ENCODE measurements around the gene C11orf71. TPM values are rescaled to one million over a fixed set of nuclear protein-coding genes. Genes with fewer than 3 reads are reported as not detected.

C11orf71 gene
- total RNA-seq, 3 donors from 2014 or later: 7.9 to 13.2 (median 10.2) TPM

DNA sequence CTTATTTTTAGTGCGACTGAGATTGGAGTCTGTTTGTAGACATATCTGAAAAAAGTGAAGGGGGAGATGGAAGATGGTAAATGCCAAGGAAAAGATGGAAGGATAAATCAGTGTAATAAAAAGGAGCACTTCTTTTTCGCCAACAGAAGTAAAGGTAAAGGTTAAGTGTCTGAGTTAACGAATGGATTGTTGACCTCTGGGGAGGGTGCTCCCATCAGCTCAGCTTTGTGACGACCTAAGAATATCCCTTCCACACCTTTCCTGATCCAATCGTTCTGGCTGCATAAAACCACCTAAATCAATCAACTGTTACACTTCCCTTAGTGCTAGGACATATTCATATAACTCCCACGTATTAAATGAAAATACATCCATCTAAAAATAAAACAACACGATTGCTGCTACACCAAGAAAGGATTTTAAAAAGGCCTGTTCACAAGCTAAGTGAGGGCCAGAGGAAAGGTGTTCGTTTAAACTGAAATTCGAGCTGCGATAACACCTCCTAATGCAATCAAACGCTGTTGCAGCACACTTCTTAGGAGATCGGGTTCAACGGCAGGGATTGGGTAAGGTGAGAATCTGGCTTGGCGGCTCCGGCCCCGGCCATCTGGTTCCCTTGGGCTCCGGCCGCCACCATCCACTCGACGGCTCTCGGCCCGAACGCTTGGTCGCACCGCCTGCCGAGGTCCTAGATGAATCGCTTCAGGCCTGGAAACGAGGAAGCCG, 658 bp downstream of the C11orf71 start:
- Histone ChIP-seq H3K9me3 (no peaks in the 10 kb centered on the region), H3K4me3 (peak overlapping the region; percentile 56 to 71 (median 70)), H3K4me1 (no peaks in the 10 kb centered on the region), H3K36me3 (no peaks in the 10 kb centered on the region), H3K27me3 (no peaks in the 10 kb centered on the region), H3K27ac (peak overlapping the region; percentile 98 to 99)
- peak; percentile 46 to 63 for DNase-seq (ENCODE audit: low spot score in 2 of 2)
- TF ChIP-seq, protein P1, sequence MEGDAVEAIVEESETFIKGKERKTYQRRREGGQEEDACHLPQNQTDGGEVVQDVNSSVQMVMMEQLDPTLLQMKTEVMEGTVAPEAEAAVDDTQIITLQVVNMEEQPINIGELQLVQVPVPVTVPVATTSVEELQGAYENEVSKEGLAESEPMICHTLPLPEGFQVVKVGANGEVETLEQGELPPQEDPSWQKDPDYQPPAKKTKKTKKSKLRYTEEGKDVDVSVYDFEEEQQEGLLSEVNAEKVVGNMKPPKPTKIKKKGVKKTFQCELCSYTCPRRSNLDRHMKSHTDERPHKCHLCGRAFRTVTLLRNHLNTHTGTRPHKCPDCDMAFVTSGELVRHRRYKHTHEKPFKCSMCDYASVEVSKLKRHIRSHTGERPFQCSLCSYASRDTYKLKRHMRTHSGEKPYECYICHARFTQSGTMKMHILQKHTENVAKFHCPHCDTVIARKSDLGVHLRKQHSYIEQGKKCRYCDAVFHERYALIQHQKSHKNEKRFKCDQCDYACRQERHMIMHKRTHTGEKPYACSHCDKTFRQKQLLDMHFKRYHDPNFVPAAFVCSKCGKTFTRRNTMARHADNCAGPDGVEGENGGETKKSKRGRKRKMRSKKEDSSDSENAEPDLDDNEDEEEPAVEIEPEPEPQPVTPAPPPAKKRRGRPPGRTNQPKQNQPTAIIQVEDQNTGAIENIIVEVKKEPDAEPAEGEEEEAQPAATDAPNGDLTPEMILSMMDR (IDR thresholded peaks at IDR 0.05): no peak
- TF ChIP-seq POLR2A (IDR thresholded peaks at IDR 0.05) (no peak), POLR2AphosphoS5 (IDR thresholded peaks at IDR 0.05) (no peak)
- intact Hi-C loops (cut with DNase I; ENCODE audit: low total_unique reads): no loop called here

DNA sequence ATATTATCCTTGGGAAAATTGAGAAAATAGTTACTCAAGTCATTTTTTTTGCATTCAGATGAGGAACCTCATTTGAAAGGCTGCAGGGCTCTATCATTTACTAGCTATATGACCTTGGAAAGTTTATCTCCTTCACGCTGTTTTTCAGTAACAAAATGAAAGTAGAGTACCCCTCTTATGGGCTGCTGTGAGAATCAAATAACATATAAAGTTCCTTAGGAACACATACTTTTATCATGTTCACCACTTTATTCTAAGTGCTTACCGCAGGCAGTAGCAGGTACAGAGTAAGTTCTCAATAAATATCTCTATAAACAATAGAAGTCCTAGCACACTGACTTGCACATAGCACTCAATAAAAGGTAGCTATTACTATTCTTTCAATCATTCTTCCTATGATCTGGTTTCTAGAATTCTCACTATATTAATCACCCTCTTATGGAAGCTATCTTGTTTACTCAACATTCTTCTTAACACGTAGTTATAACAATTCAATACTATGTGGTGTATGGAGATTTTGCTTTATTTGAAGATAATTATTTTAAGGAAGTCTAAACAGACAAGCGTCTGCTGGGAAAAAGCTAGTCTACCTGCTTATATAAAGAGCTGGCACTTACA, 1.9 kb downstream of the C11orf71 start:
- TF ChIP-seq POLR2AphosphoS5 (IDR thresholded peaks at IDR 0.05) (no peak), POLR2A (IDR thresholded peaks at IDR 0.05) (no peak)
- TF ChIP-seq, protein P1 (IDR thresholded peaks at IDR 0.05): no peak
- no peak for DNase-seq (ENCODE audit: low spot score in 2 of 2)
- H3K27ac ChIP-seq: peak overlapping the region in 1 of 2 donors; percentile 98

DNA sequence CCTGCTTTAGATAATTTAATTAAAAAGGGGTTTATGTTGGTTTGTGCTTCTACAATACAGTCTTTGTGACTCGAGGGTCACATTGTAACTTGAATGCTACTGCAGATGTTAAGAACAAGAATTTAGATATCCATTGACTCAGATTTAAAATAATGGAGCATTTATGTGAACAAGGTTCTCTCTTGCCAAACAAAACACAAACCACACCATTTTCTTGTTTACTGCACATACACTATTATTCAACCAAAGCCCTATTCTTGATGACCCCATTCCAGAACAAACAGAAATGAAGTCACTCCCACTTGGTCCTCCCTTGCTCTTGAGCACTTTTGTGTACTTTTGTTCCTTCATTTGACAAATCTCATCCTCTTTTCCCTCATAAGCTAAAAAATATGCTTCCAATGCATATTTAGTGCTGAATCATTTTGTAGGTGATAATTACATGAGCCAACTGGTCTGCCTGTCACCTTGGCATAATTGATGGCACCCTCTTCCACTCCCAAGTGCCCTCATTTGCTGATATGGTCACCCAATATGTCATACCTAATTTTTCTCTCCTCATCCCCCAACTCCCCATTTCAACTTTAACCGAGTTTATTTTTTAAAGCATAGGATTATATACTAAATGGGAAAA, 2.8 kb downstream of the C11orf71 start:
- TF ChIP-seq POLR2A (IDR thresholded peaks at IDR 0.05) (no peak), POLR2AphosphoS5 (IDR thresholded peaks at IDR 0.05) (no peak)
- TF ChIP-seq, protein P1 (IDR thresholded peaks at IDR 0.05): no peak
- H3K27ac ChIP-seq: no peak overlapping the region
- H3K4me1 ChIP-seq: no peaks in the 10 kb centered on the region
- DNase-seq (ENCODE audit: low spot score in 2 of 2): no peak
- no peaks in the 10 kb centered on the region for H3K27me3 ChIP-seq
- no peaks in the 10 kb centered on the region for H3K9me3 ChIP-seq
- no peaks in the 10 kb centered on the region for H3K36me3 ChIP-seq
- H3K4me3 ChIP-seq: no peak overlapping the region
- intact Hi-C loops (cut with DNase I; ENCODE audit: low total_unique reads): no loop called here

More for the DNA sequence above, 1.9 kb downstream of the C11orf71 start:
- H3K4me3 ChIP-seq: no peak overlapping the region
- H3K4me1 ChIP-seq: no peaks in the 10 kb centered on the region
- intact Hi-C loops (cut with DNase I; ENCODE audit: low total_unique reads): no loop called here
- no peaks in the 10 kb centered on the region for H3K27me3 ChIP-seq
- H3K36me3 ChIP-seq: no peaks in the 10 kb centered on the region
- no peaks in the 10 kb centered on the region for H3K9me3 ChIP-seq

DNA sequence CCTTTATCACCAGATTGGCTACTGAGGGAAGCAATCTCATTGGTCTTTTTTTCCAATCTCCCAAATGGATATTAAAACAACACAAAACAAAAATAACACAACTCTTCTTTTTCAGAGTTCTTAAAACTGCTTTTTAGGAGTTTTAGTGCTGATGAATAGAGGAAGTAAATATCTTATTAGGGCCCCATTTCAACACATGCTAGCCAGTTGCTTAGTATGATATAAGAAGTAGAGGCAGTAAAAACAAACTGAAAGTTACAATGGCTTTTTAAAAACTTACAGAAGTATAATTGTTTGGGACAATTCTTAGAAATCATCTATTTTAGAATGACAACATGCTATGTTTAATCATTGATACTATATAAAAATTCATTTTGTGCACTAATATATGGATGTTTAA, 3.4 kb downstream of the C11orf71 start:
- TF ChIP-seq POLR2A (IDR thresholded peaks at IDR 0.05): no peak
- TF ChIP-seq, protein P1 (IDR thresholded peaks at IDR 0.05): no peak
- TF ChIP-seq POLR2AphosphoS5 (IDR thresholded peaks at IDR 0.05): no peak
- Histone ChIP-seq H3K27me3 (no peaks in the 10 kb centered on the region), H3K4me3 (no peak overlapping the region), H3K36me3 (no peaks in the 10 kb centered on the region), H3K9me3 (no peaks in the 10 kb centered on the region), H3K27ac (no peak overlapping the region), H3K4me1 (no peaks in the 10 kb centered on the region)
- DNase-seq (ENCODE audit: low spot score in 2 of 2): no peak
- intact Hi-C loops (cut with DNase I; ENCODE audit: low total_unique reads): no loop called here

DNA sequence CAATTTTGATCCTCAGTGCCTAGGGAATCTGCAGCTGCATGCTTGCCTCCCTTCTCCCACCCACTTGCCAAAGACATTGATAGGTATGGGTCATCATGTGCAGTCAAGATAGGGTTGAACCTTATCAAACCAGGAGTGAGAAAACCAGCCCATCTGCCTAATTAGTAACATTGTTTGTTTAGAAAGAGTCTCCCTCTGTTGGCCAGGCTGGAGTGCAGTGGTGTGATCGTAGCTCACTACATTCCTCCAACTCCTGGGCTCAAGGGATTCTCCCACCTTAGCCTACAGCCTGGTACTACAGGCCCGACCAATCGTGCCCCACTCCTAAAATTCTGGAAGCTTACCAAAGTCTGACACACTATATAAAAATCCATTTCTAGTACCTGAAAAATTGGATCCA, 4.6 kb downstream of the C11orf71 start:
- intact Hi-C loops (cut with DNase I; ENCODE audit: low total_unique reads): no loop called here
- H3K4me3 ChIP-seq: no peak overlapping the region

More for the DNA sequence above, 4.6 kb downstream of the C11orf71 start:
- H3K4me1 ChIP-seq: no peaks in the 10 kb centered on the region
- H3K36me3 ChIP-seq: no peaks in the 10 kb centered on the region
- no peaks in the 10 kb centered on the region for H3K9me3 ChIP-seq
- TF ChIP-seq, protein P1 (IDR thresholded peaks at IDR 0.05): no peak
- TF ChIP-seq POLR2A (IDR thresholded peaks at IDR 0.05): no peak
- TF ChIP-seq POLR2AphosphoS5 (IDR thresholded peaks at IDR 0.05): no peak
- H3K27ac ChIP-seq: no peak overlapping the region
- no peaks in the 10 kb centered on the region for H3K27me3 ChIP-seq
- DNase-seq (ENCODE audit: low spot score in 2 of 2): no peak
